IPS-20b (cell line): Measurements from ENCODE around the gene RNU5B-1.
"Not testable (repeated sequence)": the region's sequence is repeated elsewhere in the genome, so short reads cannot be mapped to it uniquely, and the experiment has no call there.

Experiments used
- H3K27ac ChIP-seq: one replicate; pipeline ENCODE4 v1.5.1; 2013; ENCODE audit warnings: low read length
- H3K27me3 ChIP-seq: 2 replicates; pipeline ENCODE4 v1.6.1; 2013; ENCODE audit warnings: mild to moderate bottlenecking, low read length, inconsistent platforms; ENCODE audit not compliant: insufficient read depth
- H3K36me3 ChIP-seq: 2 replicates; pipeline ENCODE4 v1.6.1; 2013; ENCODE audit warnings: low read depth, mild to moderate bottlenecking, inconsistent platforms, low read length, moderate library complexity; ENCODE audit not compliant: insufficient read depth
- H3K4me1 ChIP-seq: 2 replicates; pipeline ENCODE4 v1.6.1; 2013; ENCODE audit warnings: mild to moderate bottlenecking, control low read depth, inconsistent platforms, low read length, moderate library complexity; ENCODE audit not compliant: insufficient read depth
- H3K4me3 ChIP-seq: 2 replicates; pipeline ENCODE4 v1.5.1; 2013; ENCODE audit warnings: mild to moderate bottlenecking, low read length, inconsistent platforms
- H3K9ac ChIP-seq: 2 replicates; pipeline ENCODE4 v1.6.1; 2013; ENCODE audit warnings: low read depth, mild to moderate bottlenecking, inconsistent platforms, low read length, moderate library complexity
- H3K9me3 ChIP-seq: 2 replicates; pipeline ENCODE4 v1.6.1; 2013; ENCODE audit warnings: mild to moderate bottlenecking, low read depth, low read length, inconsistent platforms; ENCODE audit not compliant: insufficient read depth

RNU5B-1 gene

DNA sequence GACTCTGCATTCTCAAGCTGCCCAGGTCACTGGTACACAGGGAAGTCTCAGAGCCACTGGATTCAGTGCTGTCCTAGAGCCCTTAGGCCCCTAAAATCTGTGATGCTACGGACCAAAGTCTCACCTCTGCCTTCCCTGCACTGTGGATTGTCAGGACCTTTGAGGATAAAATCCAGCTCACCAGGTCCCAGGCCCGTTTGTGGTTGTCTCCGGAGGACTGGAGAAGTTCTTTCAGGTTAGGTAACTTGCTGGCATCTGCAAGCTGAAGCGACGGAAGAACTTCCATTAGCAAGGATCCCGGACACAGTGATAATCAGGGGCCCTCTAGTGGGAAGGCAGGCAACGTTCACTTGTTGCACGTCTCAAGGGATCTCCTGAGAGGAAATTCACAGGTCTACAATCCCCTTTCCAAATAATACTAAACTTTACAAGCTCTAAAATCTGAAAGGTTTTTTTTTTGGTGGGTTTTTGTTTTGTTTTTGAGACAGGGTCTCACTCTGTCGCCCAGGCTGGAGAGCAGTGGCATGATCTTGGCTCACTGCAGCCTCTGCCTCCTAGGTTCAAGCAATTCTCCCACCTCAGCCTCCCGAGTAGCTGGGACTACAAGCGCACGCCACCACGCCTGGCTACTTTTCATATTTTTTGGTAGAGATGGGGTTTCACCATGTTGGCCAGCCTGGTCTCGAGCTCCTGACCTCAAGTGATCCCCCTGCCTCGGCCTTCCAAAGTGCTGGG, 33.5 kb upstream of the RNU5B-1 start:
- H3K4me1 ChIP-seq, H3K9me3 ChIP-seq, H3K27ac ChIP-seq, H3K4me3 ChIP-seq, H3K9ac ChIP-seq, H3K36me3 ChIP-seq, H3K27me3 ChIP-seq: not testable (repeated sequence)

DNA sequence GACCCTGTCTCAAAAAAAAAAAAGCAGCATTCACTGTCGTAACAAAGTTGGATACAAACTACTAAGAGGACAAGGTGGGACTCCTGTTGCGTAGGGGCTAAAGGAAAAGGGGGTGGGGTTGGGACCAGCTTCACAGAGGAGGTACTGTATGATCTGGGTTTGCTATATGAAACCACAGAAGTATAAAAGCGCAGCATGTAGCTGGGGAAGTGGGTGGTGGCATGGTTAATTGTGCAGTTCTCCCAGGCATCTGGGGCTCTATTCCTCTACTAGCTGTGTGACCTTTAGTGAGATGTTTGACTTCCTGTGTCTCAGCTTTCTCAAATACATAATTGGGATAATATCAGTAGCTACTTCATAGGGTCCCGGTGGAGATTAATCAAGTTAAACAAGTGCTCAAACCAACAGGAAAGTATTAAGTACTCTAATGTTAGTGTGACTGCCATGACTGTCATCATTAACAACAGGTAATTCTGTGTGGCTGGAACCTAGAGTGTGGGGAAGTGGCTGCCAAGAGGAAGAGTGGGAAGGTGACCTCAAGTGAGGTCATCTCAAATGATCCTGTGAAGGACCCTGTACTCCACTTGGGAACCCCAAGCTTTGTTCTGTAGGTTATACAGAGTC, 29.3 kb upstream of the RNU5B-1 start:
- Histone ChIP-seq H3K36me3 (no peaks in the 10 kb centered on the region), H3K27ac (no peak overlapping the region), H3K9ac (no peak overlapping the region), H3K4me3 (no peak overlapping the region), H3K9me3 (no peaks in the 10 kb centered on the region), H3K27me3 (no peaks in the 10 kb centered on the region), H3K4me1 (0 out of 2 replicates have a peak, but pooled peaks cover 2% of the 10 kb centered on the region)

DNA sequence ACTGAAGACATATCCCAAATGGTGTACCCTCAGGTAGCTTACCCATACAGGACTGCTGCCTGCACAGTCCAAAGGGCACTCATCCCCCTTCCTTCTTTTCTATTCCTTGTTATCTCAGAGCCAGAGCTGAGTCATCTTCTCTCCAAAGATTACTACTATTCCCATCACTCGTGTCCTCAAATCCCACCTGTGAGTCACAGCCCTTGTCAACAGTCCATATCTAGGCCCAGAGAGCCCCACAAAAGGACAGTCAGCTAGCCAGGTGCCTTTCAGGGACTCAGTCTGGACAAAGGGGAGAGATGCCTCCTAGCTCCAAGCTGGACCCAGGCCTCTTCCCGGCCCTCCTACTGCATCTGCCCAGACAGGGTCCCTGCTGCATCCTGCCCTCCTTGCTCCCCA, 28.8 kb upstream of the RNU5B-1 start:
- H3K27me3 ChIP-seq, result no peaks in the 10 kb centered on the region
- H3K27ac ChIP-seq, result no peak overlapping the region
- H3K36me3 ChIP-seq, result no peaks in the 10 kb centered on the region

DNA sequence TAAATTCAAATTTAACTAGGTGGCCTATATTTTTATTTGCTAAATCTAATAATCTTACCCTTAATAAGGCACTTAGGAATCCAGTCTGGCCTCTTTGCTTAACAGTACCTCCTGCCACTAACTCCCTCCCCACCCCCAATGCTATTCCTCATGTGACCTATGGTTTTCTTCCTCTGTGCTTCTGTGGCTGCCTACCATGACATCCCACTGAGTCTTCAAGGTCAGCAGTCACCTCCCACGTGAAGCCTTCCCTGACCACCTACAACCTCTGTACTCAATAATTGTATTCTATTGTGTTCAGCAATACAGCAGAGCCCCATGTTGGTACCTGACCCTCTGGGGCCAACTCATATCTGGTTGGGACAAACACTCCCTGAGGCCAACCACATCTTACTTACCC, 27.5 kb upstream of the RNU5B-1 start:
- Histone ChIP-seq H3K27me3 (no peaks in the 10 kb centered on the region), H3K36me3 (no peaks in the 10 kb centered on the region), H3K9me3 (no peaks in the 10 kb centered on the region), H3K9ac (no peak overlapping the region), H3K4me3 (no peak overlapping the region), H3K27ac (no peak overlapping the region), H3K4me1 (no peaks in the 10 kb centered on the region)

More for the DNA sequence above, 28.8 kb upstream of the RNU5B-1 start:
- Histone ChIP-seq H3K4me1 (0 out of 2 replicates have a peak, but pooled peaks cover under 1% of the 10 kb centered on the region), H3K9ac (no peak overlapping the region), H3K9me3 (no peaks in the 10 kb centered on the region), H3K4me3 (no peak overlapping the region)

DNA sequence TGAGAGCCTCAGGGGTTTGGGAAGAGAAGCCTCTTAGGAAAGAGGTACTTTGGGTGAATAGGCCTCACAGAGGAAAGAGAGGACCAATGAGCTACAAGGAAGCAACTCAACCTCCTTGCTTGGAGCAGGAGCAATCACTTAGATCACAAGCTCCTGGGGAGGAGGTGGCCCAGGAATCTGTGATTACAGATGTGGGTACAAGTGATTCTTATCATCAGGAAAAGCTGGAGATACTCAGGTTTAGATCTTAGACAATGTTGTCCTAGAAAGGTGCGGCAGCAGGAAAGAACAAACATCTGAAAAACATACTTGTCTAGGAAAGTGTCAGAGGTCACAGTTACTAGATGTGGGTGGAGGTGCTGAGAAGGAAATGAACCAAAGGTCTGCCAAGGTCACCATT, 26.0 kb upstream of the RNU5B-1 start:
- Histone ChIP-seq H3K9me3 (no peaks in the 10 kb centered on the region), H3K4me1 (no peaks in the 10 kb centered on the region), H3K27me3 (no peaks in the 10 kb centered on the region), H3K27ac (no peak overlapping the region), H3K36me3 (no peaks in the 10 kb centered on the region), H3K9ac (no peak overlapping the region), H3K4me3 (no peak overlapping the region)

DNA sequence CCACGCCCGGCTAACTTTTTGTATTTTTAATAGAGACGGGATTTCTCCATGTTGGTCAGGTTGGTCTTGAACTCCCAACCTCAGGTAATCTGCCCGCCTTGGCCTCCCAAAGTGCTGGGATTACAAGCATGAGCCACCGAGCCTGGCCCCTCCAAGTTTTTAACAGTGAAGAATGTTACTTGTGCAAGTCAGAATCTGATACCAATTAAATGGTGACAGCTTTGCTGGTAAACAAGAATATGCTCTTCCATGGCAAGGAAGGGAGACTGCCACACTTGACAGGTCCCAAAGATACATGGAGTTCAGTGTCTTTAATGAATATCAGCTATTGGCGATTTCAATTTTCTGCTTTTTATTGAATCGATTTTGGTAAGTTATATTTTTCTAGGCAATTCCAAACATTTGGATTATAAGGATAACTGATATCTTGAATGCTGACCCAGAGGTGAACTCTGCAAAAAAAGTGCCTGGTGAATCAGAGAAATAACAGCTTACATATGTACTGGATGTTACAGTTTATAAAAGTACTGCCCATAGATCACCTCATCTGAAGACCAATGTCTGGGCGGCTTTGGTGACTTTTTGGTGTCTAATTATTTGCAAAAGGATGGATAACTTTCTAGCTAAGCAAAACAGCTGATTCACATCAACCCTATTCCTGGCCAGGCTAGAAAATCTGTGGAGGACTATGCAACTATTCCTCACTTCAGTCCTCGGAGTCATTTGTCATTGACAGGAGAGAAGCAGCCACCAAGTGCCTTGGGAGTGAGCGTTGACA, 19.0 kb upstream of the RNU5B-1 start:
- H3K9me3 ChIP-seq, result no peaks in the 10 kb centered on the region
- H3K36me3 ChIP-seq, result no peaks in the 10 kb centered on the region
- H3K4me3 ChIP-seq, result peak overlapping the region; percentile 76
- H3K9ac ChIP-seq, result peak overlapping the region; percentile 70; the same call in 1 of the 2 replicates
- H3K27me3 ChIP-seq, result peaks cover 26% of the 10 kb centered on the region
- H3K4me1 ChIP-seq, result peaks cover 10% of the 10 kb centered on the region; the same call in 1 of the 2 replicates
- no peak overlapping the region for H3K27ac ChIP-seq

DNA sequence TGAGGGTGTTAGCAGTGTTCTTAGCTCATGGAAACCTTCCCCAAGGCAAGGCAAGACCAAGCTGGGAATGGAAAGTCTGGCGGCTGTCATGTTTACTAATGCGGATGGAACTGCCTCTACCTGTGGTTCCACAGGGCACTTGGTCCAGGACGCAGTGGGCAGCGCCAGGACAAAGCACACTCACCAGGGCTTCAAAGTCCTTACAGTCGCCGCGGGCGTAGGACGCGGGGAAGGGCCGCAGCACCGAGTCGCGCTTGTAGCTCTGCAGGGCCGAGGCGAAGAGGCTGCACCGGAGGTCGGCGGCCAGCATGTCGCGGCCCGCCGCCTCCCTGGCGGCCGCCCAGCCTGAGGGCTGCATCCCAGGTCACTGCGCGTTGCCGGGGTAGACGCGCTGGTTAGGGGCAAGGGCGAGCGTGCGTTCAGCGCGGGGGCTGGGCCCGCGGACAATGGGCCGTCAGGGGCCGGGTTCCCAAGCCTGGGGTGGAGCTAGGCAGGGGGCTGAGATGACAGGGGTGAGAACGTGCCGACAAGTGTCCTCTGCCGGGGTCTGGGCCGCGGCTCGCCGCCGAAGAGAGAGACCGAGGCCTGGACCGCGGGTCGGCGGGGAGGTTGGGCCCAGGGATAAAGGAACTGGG, 18.3 kb upstream of the RNU5B-1 start:
- H3K27ac ChIP-seq, result no peak overlapping the region
- H3K27me3 ChIP-seq, result peaks cover 26% of the 10 kb centered on the region
- peak overlapping the region; percentile 76 for H3K4me3 ChIP-seq
- peaks cover 10% of the 10 kb centered on the region; the same call in 1 of the 2 replicates for H3K4me1 ChIP-seq
- H3K9ac ChIP-seq, result peak overlapping the region; percentile 70
- no peaks in the 10 kb centered on the region for H3K36me3 ChIP-seq
- no peaks in the 10 kb centered on the region for H3K9me3 ChIP-seq

DNA sequence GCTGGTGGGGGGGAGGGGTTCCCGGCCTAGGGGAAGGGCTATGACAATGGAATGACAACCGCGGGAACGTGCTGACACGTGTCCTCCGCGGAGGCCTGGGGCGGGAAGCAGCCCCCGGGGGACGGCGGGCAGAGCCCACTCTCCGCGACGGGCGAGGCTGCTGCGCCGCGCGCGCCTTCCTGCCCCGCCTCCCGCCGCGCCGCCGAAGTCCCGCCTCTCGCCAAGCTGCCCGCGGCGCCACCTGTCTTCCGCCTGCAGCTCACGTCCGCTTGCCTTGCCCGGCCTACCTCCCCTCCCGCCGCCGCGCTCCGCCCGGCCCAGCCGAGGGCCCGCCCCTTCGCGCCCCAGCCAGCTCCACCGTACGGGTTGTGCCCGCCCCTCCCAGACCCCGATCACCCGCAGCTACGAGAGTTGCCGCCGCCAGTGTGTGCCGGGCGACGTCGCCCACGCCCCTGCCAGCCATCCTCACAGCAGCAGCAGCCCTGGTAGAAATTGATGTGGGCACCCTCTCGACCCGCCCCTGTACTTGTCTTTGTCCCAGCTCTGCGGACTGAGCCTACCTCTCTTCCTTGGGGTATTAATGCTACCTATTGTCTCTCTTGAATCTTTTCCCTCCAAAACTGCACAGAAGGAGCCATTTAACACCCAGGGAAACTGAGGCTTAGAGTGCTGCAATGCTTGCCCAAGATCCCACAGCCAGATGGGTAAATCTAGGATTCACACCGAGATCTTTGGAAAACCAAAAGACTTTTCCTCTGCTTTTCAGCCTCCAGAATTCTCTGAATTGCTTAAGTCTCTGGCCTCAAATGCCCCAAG, 17.6 kb upstream of the RNU5B-1 start, which contains the start of gene PARP16:
Gene PARP16, minus strand, starts transcription at position 180 of the 816 bp plus-strand sequence. CDS start 457 bp downstream, outside the sequence.
- no peak within 1 kb of the TSS for H3K27ac ChIP-seq

DNA sequence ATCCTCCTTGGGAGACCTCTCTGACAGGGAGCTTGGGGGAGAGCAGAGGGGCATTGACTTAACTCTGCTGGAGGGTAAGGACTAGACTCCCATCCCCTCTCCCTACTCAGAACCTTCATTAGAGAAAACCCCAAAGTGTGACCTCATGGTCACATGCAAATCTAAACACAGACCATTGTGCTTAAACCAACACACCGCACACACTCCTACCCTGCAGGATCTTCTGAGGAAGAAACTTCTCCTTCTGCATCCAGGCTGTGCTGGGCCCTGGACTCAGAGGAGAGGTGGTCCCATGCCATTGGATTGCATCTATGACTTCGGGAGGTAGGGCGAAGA, 17.0 kb upstream of the RNU5B-1 start:
- no peaks in the 10 kb centered on the region for H3K9me3 ChIP-seq
- H3K4me1 ChIP-seq, result peaks cover 10% of the 10 kb centered on the region; the same call in 1 of the 2 replicates
- peak overlapping the region; percentile 45; the same call in 1 of the 2 replicates for H3K9ac ChIP-seq
- H3K27ac ChIP-seq, result no peak overlapping the region
- peaks cover 26% of the 10 kb centered on the region for H3K27me3 ChIP-seq
- no peaks in the 10 kb centered on the region for H3K36me3 ChIP-seq
- H3K4me3 ChIP-seq, result peak overlapping the region; percentile 76; the same call in 1 of the 2 replicates

More for the DNA sequence above, 17.6 kb upstream of the RNU5B-1 start, which contains the start of gene PARP16:
- Histone ChIP-seq H3K4me1 (peaks cover 10% of the 10 kb centered on the region; the same call in 1 of the 2 replicates), H3K27me3 (peaks cover 26% of the 10 kb centered on the region), H3K36me3 (no peaks in the 10 kb centered on the region), H3K9me3 (no peaks in the 10 kb centered on the region), H3K4me3 (peak within 1 kb of the TSS; percentile 76), H3K9ac (peak within 1 kb of the TSS; percentile 70)

DNA sequence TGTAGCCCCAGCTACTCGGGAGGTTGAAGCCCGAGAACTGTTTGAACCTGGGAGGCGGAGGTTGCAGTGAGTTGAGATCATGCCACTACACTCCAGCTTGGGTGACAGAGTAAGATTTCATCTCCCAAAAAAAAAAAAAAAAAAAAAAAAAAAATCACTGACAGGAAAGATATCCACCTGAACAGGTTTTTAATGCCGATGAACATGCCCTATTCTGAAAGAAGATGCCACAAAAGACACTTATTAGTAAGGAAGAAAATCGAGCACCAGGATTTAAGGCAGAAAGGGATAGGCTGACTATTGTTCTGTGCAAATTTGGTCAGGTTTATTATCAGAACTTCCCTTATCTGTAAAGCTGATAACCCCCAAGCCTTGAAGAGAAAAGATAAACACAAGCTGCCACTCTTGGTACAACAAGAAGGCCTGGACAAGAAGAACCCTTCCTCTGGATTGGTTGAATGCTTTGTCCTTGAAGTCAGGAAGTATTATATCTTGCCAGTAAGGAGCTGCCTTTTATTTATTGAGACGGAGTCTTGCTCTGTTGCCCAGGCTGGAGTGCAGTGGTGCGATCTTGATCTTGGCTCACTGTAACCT, 15.1 kb upstream of the RNU5B-1 start:
- Histone ChIP-seq H3K4me1 (peaks cover 10% of the 10 kb centered on the region; the same call in 1 of the 2 replicates), H3K36me3 (no peaks in the 10 kb centered on the region), H3K27ac (no peak overlapping the region), H3K9ac (no peak overlapping the region), H3K9me3 (no peaks in the 10 kb centered on the region), H3K4me3 (no peak overlapping the region), H3K27me3 (peaks cover 26% of the 10 kb centered on the region)
